Type B pancreatic cell (in vitro differentiated cells): ENCODE data around the gene CDKN2AIPNL. TPM values are rescaled to one million over a fixed set of nuclear protein-coding genes. Genes with fewer than 3 reads are reported as not detected.
A peak's percentile ranks its signal among the peaks of the same experiment; 100 is the strongest.

Experiments
- DNase-seq: peaks from one replicate; pipeline ENCODE4 v3.0.0; 2021; ENCODE audit warnings: mixed read lengths; ENCODE audit not compliant: unreplicated experiment; ENCODE audit errors: extremely low spot score
- H3K27ac Mint-ChIP-seq: 2 replicates; pipeline ENCODE4 v1.8.0; 2021; ENCODE audit warnings: mild to moderate bottlenecking, mixed read lengths
- H3K27me3 Mint-ChIP-seq: 2 replicates; pipeline ENCODE4 v1.8.0; 2021; ENCODE audit warnings: mixed read lengths
- H3K36me3 Mint-ChIP-seq: 2 replicates; pipeline ENCODE4 v1.8.0; 2021; ENCODE audit warnings: mixed read lengths
- H3K4me1 Mint-ChIP-seq: one replicate; pipeline ENCODE4 v1.8.0; 2021; ENCODE audit warnings: mixed read lengths; ENCODE audit not compliant: unreplicated experiment
- H3K4me3 Mint-ChIP-seq: 2 replicates; pipeline ENCODE4 v1.8.0; 2021; ENCODE audit warnings: mild to moderate bottlenecking, mixed read lengths
- H3K9me3 Mint-ChIP-seq: 2 replicates; pipeline ENCODE4 v1.8.0; 2021; ENCODE audit warnings: mixed read lengths
- CTCF ChIP-seq: fragments of 200-600 bp; sonication (generic); conservative IDR thresholded peaks from 2 replicates; pipeline ENCODE4 v1.5.0; 2021; ENCODE audit warnings: antibody characterized with exemption, mild to moderate bottlenecking
- total RNA-seq: library from RNA; stranded (reverse); gene quantifications from 2 replicates; pipeline ENCODE4 v1.2.1, GENCODE V29; 2021; ENCODE audit warnings: low replicate concordance

CDKN2AIPNL gene
- total RNA-seq, 1 donor from 2014 or later = 28.7 TPM

DNA sequence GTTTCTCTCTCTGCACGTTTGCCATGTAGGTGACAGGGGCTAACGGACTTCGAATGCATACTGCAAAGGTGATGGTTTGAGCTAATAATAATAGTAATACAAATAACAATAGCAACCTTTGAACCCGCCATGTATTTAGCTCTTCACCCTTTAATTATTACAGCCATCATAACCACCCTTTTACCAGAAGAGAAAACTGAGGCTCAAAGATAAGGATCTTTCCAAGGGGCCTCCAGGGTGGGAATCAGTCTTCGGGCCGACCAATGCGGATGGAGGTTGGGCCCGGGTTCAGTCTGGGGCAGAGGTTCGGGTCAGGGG is 494 bp downstream of the CDKN2AIPNL start:
- Mint-ChIP-seq H3K27ac (peak overlapping the region; percentile 70), H3K4me3 (peak overlapping the region; percentile 95)

GRCh38 chr5:134410822-134411221 is 859 bp downstream of the CDKN2AIPNL start:
- Mint-ChIP-seq H3K4me1 (peaks cover 22% of the 10 kb centered on the region), H3K27ac (no peak overlapping the region), H3K36me3 (peaks cover 6% of the 10 kb centered on the region), H3K27me3 (no peaks in the 10 kb centered on the region), H3K9me3 (no peaks in the 10 kb centered on the region), H3K4me3 (peak overlapping the region; percentile 95)
- no peak for TF ChIP-seq CTCF
- DNase-seq = no peak

More for the DNA sequence above, 494 bp downstream of the CDKN2AIPNL start:
- Mint-ChIP-seq H3K4me1 (peaks cover 22% of the 10 kb centered on the region), H3K36me3 (peaks cover 6% of the 10 kb centered on the region), H3K9me3 (no peaks in the 10 kb centered on the region), H3K27me3 (no peaks in the 10 kb centered on the region)
- no peak for DNase-seq
- TF ChIP-seq CTCF = no peak

DNA sequence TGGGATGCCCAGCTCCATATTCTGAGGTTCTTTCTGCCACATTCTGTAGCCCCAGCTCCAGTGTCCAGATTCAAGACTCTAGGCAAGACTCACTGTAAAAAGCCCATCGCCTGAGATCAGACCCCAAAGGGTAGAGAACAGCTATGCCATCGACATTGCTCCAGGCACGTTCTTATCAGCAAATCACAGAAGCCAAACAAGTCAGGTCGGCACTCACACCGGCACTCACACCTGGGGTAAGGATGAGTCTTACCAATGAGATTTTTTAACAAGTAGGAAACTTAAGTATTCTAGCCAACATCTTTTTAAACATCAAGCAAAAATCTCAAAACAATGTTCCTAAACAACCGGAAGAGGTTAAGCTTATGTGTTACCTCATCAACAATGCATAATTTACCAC is 2.4 kb downstream of the CDKN2AIPNL start:
- Mint-ChIP-seq H3K36me3 (peaks cover 6% of the 10 kb centered on the region), H3K27me3 (no peaks in the 10 kb centered on the region), H3K9me3 (no peaks in the 10 kb centered on the region), H3K4me1 (peaks cover 22% of the 10 kb centered on the region), H3K27ac (peak overlapping the region; percentile 16), H3K4me3 (peak overlapping the region; percentile 70)
- no peak for TF ChIP-seq CTCF
- peak; percentile 22 for DNase-seq

GRCh38 chr5:134406390-134406789 is 5.3 kb downstream of the CDKN2AIPNL start:
- no peak for TF ChIP-seq CTCF
- no peak overlapping the region for H3K27ac Mint-ChIP-seq
- no peak overlapping the region for H3K4me3 Mint-ChIP-seq
- DNase-seq = no peak
- no peaks in the 10 kb centered on the region for H3K27me3 Mint-ChIP-seq
- peaks cover 22% of the 10 kb centered on the region for H3K4me1 Mint-ChIP-seq
- H3K36me3 Mint-ChIP-seq = peaks cover 10% of the 10 kb centered on the region
- no peaks in the 10 kb centered on the region for H3K9me3 Mint-ChIP-seq

GRCh38 chr5:134403951-134404350 is 7.7 kb downstream of the CDKN2AIPNL start:
- Mint-ChIP-seq H3K36me3 (peaks cover 7% of the 10 kb centered on the region), H3K4me3 (no peak overlapping the region), H3K27me3 (no peaks in the 10 kb centered on the region), H3K27ac (no peak overlapping the region), H3K4me1 (peaks cover 5% of the 10 kb centered on the region), H3K9me3 (no peaks in the 10 kb centered on the region)
- TF ChIP-seq CTCF = no peak
- no peak for DNase-seq

GRCh38 chr5:134398609-134399155 is 13.0 kb downstream of the CDKN2AIPNL start:
- Mint-ChIP-seq H3K9me3 (no peaks in the 10 kb centered on the region), H3K4me1 (peaks cover 5% of the 10 kb centered on the region), H3K4me3 (no peak overlapping the region), H3K36me3 (peaks cover 15% of the 10 kb centered on the region), H3K27me3 (no peaks in the 10 kb centered on the region), H3K27ac (no peak overlapping the region)
- no peak for TF ChIP-seq CTCF
- no peak for DNase-seq
